GM19025 (cell line): ENCODE measurements around the gene EID2.

ENCODE experiments used
- ATAC-seq: cut with Tn5 transposase; IDR thresholded peaks from one replicate; pipeline ENCODE4 v1.9.1; 2021; ENCODE audit warnings: mild to moderate bottlenecking, low read depth, moderate library complexity; ENCODE audit not compliant: unreplicated experiment

Gene EID2

DNA sequence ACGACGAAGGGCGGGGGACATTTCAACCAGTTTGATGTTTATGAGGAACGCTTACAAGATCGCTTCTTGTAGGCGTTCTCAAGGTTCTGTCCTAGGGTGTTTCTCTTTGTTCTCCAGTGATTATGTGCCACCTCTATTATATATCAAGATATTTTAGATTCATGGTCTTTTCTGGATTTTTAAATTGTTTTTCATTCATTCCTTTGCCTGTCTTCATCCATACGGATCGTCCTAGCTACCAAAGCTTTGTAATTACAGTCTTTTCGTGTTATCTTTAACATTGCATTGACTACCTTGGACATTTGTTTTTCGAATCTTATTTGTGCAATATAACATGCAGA, 342 bp upstream of the EID2 start:
- no peak for ATAC-seq

GRCh38 chr19:39539165-39539517, 820 bp downstream of the EID2 start:
- ATAC-seq = no peak

- no peak for ATAC-seq
Measured at GRCh38 chr19:39533791-39534190, 6.2 kb downstream of the EID2 start.

DNA sequence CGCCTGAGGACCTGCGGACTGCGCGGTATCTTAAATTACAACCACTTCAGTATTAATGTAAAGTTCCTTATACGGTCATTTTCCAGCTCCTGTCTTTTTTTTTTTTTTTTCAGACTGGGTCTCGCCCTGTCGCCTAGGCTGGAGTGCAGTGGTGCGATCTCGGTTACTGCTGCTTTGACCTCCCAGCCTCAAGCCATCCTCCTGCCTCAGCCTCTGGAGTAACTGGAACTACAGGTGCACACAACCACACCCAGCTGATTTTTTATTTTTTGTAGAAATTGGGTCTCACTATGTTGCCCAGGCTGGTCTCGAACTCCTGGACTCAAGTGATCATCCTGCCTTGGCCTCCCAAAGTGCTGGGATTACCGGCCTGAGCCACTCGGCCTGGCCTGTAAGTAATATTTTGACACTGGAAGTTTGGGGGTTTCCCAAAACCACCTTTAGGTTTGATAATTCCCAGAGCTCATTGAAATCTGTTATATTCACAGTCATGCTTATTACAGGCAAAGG, 6.9 kb downstream of the EID2 start:
- ATAC-seq = no peak

GRCh38 chr19:39532233-39533002, 7.5 kb downstream of the EID2 start, which contains the start of gene EID2B:
Gene EID2B, minus strand, starts transcription at chr19:39532852. Its CDS starts 50 bp downstream, at chr19:39532802.
- peak; percentile 84 for ATAC-seq

DNA sequence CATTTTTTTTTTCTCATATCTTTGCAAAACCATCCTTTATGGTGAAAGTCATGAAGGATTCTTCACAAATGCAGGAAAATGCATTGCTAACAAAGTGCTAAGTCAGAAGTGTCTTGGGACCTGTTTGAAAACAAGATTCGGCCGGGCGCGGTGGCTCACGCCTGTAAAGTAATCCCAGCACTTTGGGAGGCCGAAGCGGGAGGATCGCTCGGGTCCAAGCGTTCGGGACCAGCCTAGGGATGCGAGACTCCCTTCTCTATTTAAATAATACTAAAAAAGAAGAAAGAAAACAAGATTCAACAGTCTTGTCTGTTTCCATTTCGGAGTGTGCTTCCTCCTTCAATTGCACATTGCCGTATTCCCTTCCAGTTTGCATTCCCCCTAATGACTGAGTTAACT, 8.1 kb downstream of the EID2 start:
- ATAC-seq = no peak

- ATAC-seq = no peak
Measured at GRCh38 chr19:39525205-39525604, 14.8 kb downstream of the EID2 start.

- ATAC-seq = no peak
Measured at GRCh38 chr19:39524495-39524894, 15.5 kb downstream of the EID2 start.

DNA sequence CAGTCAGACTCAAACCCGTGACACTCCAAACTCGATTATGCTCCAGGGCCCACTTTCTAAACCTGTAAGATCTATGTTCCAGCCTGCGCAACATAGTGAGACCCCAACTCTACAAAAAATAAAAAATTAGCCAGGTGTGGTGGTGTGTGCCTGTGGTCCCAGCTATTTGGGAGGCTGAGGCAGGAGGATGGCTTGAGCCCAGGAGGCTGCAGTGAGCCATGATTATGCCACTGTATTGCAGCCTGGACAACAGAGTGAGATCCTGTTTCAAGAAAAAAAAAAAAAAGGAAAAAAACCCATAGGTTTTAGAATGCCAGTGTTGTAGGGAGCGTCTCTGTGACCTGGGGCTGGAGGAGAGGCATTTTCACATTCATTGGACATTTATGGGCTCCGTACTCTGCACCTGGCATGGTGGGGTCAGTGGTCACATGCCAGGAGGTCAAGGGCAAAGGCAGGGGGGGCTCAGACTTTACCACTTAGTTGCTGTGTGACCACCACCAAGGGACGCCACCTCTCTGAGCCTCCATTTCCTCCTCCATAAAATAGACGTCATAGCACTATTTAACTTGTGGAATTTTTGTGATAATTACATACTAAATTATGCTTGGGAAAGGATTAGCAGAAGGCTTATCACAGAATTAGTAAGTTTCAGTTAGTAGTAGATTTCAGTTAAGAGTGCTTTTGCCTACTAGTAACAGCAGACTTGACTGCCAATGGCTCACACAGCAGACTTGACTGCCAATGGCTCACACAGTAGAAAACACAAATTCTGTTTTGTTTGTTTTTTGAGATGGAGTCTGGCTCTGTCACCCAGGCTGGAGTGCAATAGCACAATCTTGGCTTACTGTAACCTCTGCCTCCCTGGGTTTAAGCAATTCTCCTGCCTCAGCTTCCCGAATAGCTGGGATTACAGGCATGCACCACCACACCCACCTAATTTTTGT, 19.1 kb downstream of the EID2 start:
- ATAC-seq = no peak

DNA sequence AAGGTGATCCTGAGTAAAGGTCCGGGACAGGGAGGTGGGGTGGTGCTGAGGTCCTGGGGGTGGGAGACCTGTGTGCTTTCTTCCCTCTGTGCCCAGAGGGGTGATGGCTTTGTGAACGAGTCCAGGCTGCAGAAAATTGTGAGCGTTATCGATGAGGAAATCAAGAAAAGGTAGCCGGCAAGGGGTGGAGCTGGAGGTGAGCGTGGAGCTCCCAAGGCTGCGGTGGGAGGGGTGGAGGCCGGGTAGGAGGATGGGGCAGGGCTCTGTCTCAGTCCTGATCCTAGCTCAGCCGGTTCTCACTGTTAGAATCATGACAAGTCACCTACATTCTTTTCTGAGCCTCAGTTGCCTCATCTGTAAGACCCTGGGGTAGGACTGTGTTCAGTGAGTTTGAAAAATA, 21.0 kb downstream of the EID2 start:
- no peak for ATAC-seq

- no peak for ATAC-seq
Measured at GRCh38 chr19:39518458-39518857, 21.5 kb downstream of the EID2 start.

DNA sequence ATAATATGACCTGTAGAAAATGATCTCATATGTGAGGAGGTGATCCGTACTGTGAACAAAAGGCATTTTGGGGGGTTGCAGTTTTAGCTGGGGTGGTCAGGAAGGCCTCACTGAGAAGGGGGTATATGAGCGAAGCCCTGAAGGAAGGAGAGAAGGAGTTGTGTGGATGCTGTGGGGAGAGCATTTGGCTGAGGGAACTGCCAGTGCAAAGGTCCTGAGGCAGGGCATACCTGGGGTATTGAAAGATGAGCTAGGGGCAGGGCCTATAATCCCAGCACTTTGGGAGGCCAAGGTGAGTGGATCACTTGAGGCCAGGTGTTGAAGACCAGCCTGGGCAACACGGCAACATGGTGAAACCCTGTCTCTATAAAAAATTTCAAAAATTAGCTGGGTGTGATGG, 22.5 kb downstream of the EID2 start:
- no peak for ATAC-seq

- no peak for ATAC-seq
Measured at GRCh38 chr19:39516270-39516669, 23.7 kb downstream of the EID2 start.

GRCh38 chr19:39515551-39516191, 24.3 kb downstream of the EID2 start:
- no peak for ATAC-seq

GRCh38 chr19:39514840-39515550, 25.0 kb downstream of the EID2 start, which contains the start of gene SELENOV:
Gene SELENOV, plus strand, starts transcription at chr19:39515139. Its CDS starts 74 bp downstream, at chr19:39515213.
- no peak for ATAC-seq

- no peak for ATAC-seq
Measured at GRCh38 chr19:39512988-39513387, 27.0 kb downstream of the EID2 start.

GRCh38 chr19:39509233-39509632, 30.7 kb downstream of the EID2 start:
- ATAC-seq = no peak

GRCh38 chr19:39508629-39509028, 31.3 kb downstream of the EID2 start:
- ATAC-seq = no peak

- no peak for ATAC-seq
Measured at GRCh38 chr19:39507715-39508364, 32.1 kb downstream of the EID2 start.
